CD14-positive monocyte (primary cell): Measurements from ENCODE around the gene HIBADH. TPM values are rescaled to one million over a fixed set of nuclear protein-coding genes. Genes with fewer than 3 reads are reported as not detected.

Experiments used
- DNase-seq, 3 donors: peaks; one replicate each; pipeline ENCODE4 v3.0.0-alpha.2; 2011 to 2022
- H2AFZ ChIP-seq: 2 replicates; pipeline ENCODE4 v1.6.0; 2012; ENCODE audit warnings: mild to moderate bottlenecking, low read depth, low read length, inconsistent platforms; ENCODE audit not compliant: insufficient read depth, poor library complexity, severe bottlenecking
- H3K27ac ChIP-seq, 2 donors: 1 replicate in 1 of 2; 2 replicates in 1 of 2; pipeline ENCODE4 v1.5.1; 2012 to 2013; ENCODE audit warnings: low read length in 2 of 2, control low read depth in 1 of 2, inconsistent platforms in 1 of 2, low read depth in 1 of 2, mild to moderate bottlenecking in 1 of 2
- H3K27me3 ChIP-seq, 2 donors: one replicate each; pipeline versions ENCODE4 v1.6.0 to v1.6.1; 2011 to 2013; ENCODE audit warnings: low read length in 2 of 2; ENCODE audit not compliant: control insufficient read depth in 2 of 2, insufficient read depth in 2 of 2
- H3K36me3 ChIP-seq, 2 donors: replicated peaks in 1 of 2; 1 replicate in 1 of 2; 2 replicates in 1 of 2; pipeline versions ENCODE4 v1.5.1 to v1.6.1; 2012 to 2013; ENCODE audit warnings: low read length in 2 of 2, control low read depth in 1 of 2, inconsistent platforms in 1 of 2, mild to moderate bottlenecking in 1 of 2; ENCODE audit not compliant: insufficient read depth in 2 of 2, control insufficient read depth in 1 of 2
- H3K4me1 ChIP-seq, 2 donors: 1 replicate in 1 of 2; 2 replicates in 1 of 2; pipeline versions ENCODE4 v1.5.1 to v1.6.1; 2012 to 2013; ENCODE audit warnings: low read length in 2 of 2, control low read depth in 1 of 2, inconsistent platforms in 1 of 2, mild to moderate bottlenecking in 1 of 2, moderate library complexity in 1 of 2; ENCODE audit not compliant: insufficient read depth in 2 of 2, control insufficient read depth in 1 of 2
- H3K4me2 ChIP-seq: replicated peaks from 2 replicates; pipeline ENCODE3; 2012; ENCODE audit warnings: low read length, moderate library complexity, mild to moderate bottlenecking; ENCODE audit not compliant: poor library complexity, severe bottlenecking; ENCODE audit errors: extremely low read depth
- H3K4me3 ChIP-seq, 3 experiments: fragments of 200-600 bp in 1 of 3; sonication (generic) in 1 of 3; replicated peaks in 1 of 3; 1 replicate in 2 of 3; 2 replicates in 1 of 3; pipeline ENCODE4 v1.5.1; 2011 to 2013; ENCODE audit warnings: low read length in 3 of 3, mild to moderate bottlenecking in 3 of 3, control low read depth in 2 of 3, low read depth in 2 of 3, inconsistent platforms in 1 of 3, moderate library complexity in 1 of 3
- H3K79me2 ChIP-seq: 2 replicates; pipeline ENCODE4 v1.6.0; 2012; ENCODE audit warnings: mild to moderate bottlenecking, control low read depth, inconsistent platforms, low read length, moderate library complexity; ENCODE audit not compliant: insufficient read depth
- H3K9ac ChIP-seq: 2 replicates; pipeline ENCODE4 v1.6.0; 2017; ENCODE audit warnings: low read length, mild to moderate bottlenecking; ENCODE audit not compliant: insufficient read depth, poor library complexity, severe bottlenecking
- H3K9me3 ChIP-seq, 2 donors: replicated peaks in 1 of 2; 1 replicate in 1 of 2; 2 replicates in 1 of 2; pipeline versions ENCODE4 v1.5.1 to v1.6.1; 2012 to 2013; ENCODE audit warnings: low read length in 2 of 2, control low read depth in 1 of 2; ENCODE audit not compliant: control insufficient read depth in 1 of 2, insufficient read depth in 1 of 2
- H4K20me1 ChIP-seq: 2 replicates; pipeline ENCODE4 v1.6.0; 2012; ENCODE audit warnings: mild to moderate bottlenecking, low read length, control low read depth, moderate library complexity; ENCODE audit not compliant: insufficient read depth
- H3K27ac Mint-ChIP-seq, 7 donors: one replicate each; pipeline ENCODE4 v1.8.0; 2020; ENCODE audit warnings: mild to moderate bottlenecking in 7 of 7, mixed read lengths in 7 of 7, moderate library complexity in 6 of 7, inconsistent platforms in 2 of 7
- H3K27me3 Mint-ChIP-seq, 3 donors: one replicate each; pipeline ENCODE4 v1.8.0; 2021 to 2022; ENCODE audit warnings: low read depth in 3 of 3, mild to moderate bottlenecking in 3 of 3, mixed read lengths in 3 of 3, moderate library complexity in 3 of 3, inconsistent platforms in 1 of 3
- H3K36me3 Mint-ChIP-seq, 2 donors: one replicate each; pipeline ENCODE4 v1.8.0; 2020; ENCODE audit warnings: mixed read lengths in 2 of 2, inconsistent platforms in 1 of 2, mild to moderate bottlenecking in 1 of 2
- H3K4me1 Mint-ChIP-seq: one replicate; pipeline ENCODE4 v1.8.0; 2020; ENCODE audit warnings: mild to moderate bottlenecking, mixed read lengths
- H3K4me3 Mint-ChIP-seq, 2 donors: one replicate each; pipeline ENCODE4 v1.8.0; 2020; ENCODE audit warnings: mild to moderate bottlenecking in 2 of 2, mixed read lengths in 2 of 2, moderate library complexity in 1 of 2
- H3K9me3 Mint-ChIP-seq, 7 donors: one replicate each; pipeline ENCODE4 v1.8.0; 2020 to 2022; ENCODE audit warnings: mixed read lengths in 7 of 7, mild to moderate bottlenecking in 6 of 7, moderate library complexity in 6 of 7, inconsistent platforms in 2 of 7
- CTCF ChIP-seq: fragments of 200-600 bp; IDR thresholded peaks from one replicate; pipeline ENCODE4 v1.8.0; 2022; ENCODE audit warnings: antibody characterized with exemption, mild to moderate bottlenecking
- WGBS: methylation state at CpG from one replicate; pipeline ENCODE4 v1.1.5; 2013; ENCODE audit warnings: missing lambda C conversion rate; ENCODE audit not compliant: insufficient coverage; 5-methylcytosine and 5-hydroxymethylcytosine counted together
- intact Hi-C, 2 donors: fragments of 100-400 bp; cut with micrococcal nuclease; formaldehyde crosslinking; loops; one replicate each; pipeline versions ENCODE4 v1.15.0 to v1.15.1; 2023
- polyA plus RNA-seq, 3 donors: library from polyadenylated mRNA; depleted of rRNA in 1 of 3; unstranded in 2 of 3; stranded (reverse) in 1 of 3; fragments of 300-500 nt in 2 of 3; fragments of >200 nt in 1 of 3; fragmentation: Illumina TruSeq in 2 of 3; gene quantifications; 1 replicate in 2 of 3; 2 replicates in 1 of 3; pipeline ENCODE4 v1.2.3, GENCODE V29; 2012 to 2021

Gene HIBADH
- polyA plus RNA-seq, 3 donors: 8.9 to 29.1 (median 26.5) TPM

DNA sequence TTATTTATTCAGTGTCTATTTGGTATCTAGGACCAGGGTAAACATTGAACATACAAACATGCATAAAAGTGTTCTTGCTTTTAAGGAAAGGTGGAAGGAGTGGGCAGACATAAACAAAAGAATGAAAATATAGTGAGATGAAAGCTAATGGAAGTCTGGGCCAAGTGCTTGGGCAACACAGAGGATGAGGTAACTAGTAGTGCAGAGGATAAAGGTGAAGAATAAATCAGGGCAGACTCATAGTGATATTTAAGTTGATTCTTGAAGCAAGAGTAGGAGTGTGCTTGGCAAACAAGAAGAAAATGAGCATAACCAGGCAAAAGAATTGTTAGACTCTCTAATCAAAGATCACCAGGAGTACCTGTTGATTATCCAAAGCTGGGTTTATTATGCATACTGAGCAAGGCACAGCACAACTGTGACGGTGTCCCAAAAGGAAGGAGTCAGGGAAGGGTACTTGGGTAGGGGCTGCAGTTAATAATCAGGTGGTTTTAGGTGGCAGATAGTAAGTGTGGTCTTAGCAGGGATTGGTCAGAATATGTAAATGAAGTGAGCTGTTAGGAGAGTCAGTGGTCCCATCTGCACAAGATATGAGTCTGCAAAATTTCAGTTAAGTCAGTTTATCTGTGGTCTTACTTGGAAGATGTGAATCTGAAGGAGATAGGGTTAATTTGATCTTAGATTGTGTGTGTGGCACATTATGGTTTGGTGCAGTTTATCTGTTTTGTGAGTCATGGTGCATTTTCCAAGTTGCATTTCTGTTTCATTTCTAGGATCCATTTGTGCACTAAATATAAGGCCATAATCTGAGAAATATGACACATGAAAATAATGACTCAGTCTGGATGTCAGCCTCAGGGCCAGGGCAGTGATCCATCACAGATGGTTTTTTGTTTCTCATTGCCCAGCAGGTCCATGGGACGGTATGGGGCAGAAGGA, 46.7 kb upstream of the HIBADH start:
- no peak for TF ChIP-seq CTCF
- Histone ChIP-seq H2AFZ (no peak overlapping the region), H3K9me3 (peaks cover 0 to 4% of the 10 kb centered on the region in 2 donors), H4K20me1 (no peaks in the 10 kb centered on the region), H3K9ac (no peak overlapping the region), H3K4me3 (no peak overlapping the region), H3K27me3 (peaks cover 0 to 1% of the 10 kb centered on the region in 2 donors), H3K36me3 (no peaks in the 10 kb centered on the region), H3K4me2 (no peak overlapping the region), H3K79me2 (no peaks in the 10 kb centered on the region), H3K27ac (no peak overlapping the region), H3K4me1 (no peaks in the 10 kb centered on the region)
- Mint-ChIP-seq H3K4me1 (peaks cover 2% of the 10 kb centered on the region), H3K36me3 (no peaks in the 10 kb centered on the region), H3K27ac (no peak overlapping the region), H3K4me3 (no peak overlapping the region), H3K9me3 (peaks cover 4 to 16% (median 5%) of the 10 kb centered on the region in 7 donors), H3K27me3 (peaks cover 2 to 8% (median 2%) of the 10 kb centered on the region in 3 donors)
- DNase-seq: no peak
- 95% methylated on average over 2 of the region's 2 CpGs for WGBS
- intact Hi-C loops: no loop called here

- peaks cover 4 to 14% (median 5%) of the 10 kb centered on the region in 7 donors for H3K9me3 Mint-ChIP-seq
- Histone ChIP-seq H3K79me2 (no peaks in the 10 kb centered on the region), H3K4me1 (no peaks in the 10 kb centered on the region), H2AFZ (no peak overlapping the region), H4K20me1 (no peaks in the 10 kb centered on the region), H3K4me2 (no peak overlapping the region), H3K27ac (no peak overlapping the region), H3K9ac (no peak overlapping the region), H3K9me3 (peaks cover 0 to 4% of the 10 kb centered on the region in 2 donors), H3K27me3 (peaks cover 0 to 2% of the 10 kb centered on the region in 2 donors), H3K36me3 (no peaks in the 10 kb centered on the region), H3K4me3 (no peak overlapping the region)
- no peaks in the 10 kb centered on the region for H3K36me3 Mint-ChIP-seq
- peaks cover 3 to 4% (median 4%) of the 10 kb centered on the region in 3 donors for H3K27me3 Mint-ChIP-seq
- H3K4me3 Mint-ChIP-seq: no peak overlapping the region
- 100% methylated on average over 2 of the region's 6 CpGs for WGBS
- TF ChIP-seq CTCF: no peak
- peaks cover 2% of the 10 kb centered on the region for H3K4me1 Mint-ChIP-seq
- no peak overlapping the region for H3K27ac Mint-ChIP-seq
- DNase-seq: no peak
- intact Hi-C loops: no loop called here
Observed at GRCh38 chr7:27708485-27708884, 45.8 kb upstream of the HIBADH start.
